ENCODE measurements around the gene JAM2.
"Not testable (repeated sequence)": the region's sequence is repeated elsewhere in the genome, so short reads cannot be mapped to it uniquely, and the experiment has no call there.

The JAM2 gene

DNA sequence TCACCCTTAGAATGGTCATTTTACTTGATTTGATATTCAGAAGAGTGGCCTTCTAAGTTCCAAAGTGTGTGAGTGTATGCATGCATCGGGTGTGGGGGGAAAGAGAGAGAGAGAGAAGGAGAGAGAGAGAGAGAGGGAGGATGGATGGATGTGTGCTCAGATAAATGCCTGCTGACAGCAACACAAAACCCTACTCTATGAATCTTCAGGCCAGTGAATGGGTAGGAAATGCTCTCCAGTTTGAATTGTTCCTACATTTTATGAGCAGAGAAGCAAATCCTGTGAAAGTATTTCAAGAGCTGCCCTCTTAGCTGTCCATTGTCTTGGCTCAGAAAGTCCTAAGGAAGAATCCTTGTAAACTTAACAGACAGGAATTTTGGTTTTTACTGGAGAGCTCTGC is 7.4 kb downstream of the JAM2 start:
- DNase-seq (ENCODE audit: low spot score): no peak

DNA sequence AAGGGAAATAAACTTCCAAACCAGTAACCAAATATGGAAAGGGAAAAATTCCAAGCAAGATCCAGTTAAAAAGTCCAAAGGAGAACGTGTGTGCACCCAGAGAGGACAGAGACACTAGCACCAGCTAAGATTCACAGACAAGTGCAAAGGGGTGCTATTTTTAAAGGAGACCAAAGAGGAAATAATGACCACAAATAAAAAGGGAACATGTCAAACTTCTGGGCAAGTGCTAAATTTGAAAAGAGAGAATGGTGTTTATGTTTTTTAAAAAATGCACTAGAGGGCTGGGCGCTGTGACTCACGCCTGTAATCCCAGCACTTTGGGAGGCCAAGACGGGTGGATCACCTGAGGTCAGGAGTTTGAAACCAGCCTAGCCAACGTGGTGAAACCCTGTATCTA is 8.6 kb downstream of the JAM2 start:
- no peak for DNase-seq (ENCODE audit: low spot score)

DNA sequence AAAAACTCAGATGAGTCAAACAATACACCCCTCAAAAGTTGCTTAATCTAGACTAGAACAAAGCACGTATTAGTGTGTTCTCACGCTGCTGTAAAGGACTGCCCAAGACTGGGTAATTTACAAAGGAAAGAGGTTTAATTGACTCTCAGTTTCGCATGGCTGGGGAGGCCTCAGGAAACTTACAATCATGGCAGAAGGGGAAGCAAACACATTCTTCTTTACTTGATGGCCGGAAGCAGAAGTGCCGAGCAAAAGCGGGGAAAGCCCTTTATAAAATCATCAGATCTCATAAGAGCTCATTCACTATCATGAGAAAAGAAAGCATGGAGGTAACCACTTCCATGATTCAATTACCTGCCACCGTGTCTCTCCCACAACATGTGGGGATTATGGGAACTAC is 10.1 kb downstream of the JAM2 start:
- DNase-seq (ENCODE audit: low spot score): no peak

DNA sequence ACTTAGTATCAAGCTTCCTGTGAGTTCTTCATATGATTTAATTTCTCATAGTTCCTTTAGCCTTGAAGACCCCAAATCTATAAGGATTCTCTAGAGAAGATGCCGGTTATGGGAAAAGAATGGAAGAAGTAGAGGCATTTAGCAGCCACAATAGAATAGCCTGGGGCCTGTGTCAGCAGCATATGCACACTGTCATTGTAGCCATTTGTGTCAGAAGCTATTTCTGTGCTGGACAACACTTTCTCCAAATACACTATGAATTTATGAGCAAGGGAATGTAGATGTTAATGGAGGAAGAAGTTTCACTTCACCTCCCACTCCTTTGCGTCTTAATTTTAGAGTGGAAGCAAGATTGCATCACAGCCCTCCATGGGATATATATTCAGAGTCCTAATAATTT is 17.4 kb downstream of the JAM2 start:
- DNase-seq (ENCODE audit: low spot score): no peak

DNA sequence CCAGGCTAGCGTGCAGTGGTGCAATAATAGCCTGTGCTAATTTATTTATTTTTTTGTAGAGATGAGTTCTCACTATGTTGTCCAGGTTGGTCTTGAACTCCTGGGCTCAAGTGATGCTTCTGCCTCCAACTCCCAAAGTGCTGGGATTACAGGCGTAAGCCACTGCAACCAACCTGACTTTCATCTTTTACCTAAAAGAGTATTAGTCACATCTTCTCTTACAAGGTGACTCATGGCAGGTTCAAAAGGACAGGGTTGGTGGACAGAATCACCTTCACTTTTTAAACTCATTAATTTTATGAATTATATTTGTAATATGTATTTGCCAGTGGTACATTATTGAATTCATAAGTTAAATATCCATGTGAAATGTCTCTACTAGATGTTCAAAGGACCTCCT is 18.1 kb downstream of the JAM2 start:
- DNase-seq (ENCODE audit: low spot score): no peak

DNA sequence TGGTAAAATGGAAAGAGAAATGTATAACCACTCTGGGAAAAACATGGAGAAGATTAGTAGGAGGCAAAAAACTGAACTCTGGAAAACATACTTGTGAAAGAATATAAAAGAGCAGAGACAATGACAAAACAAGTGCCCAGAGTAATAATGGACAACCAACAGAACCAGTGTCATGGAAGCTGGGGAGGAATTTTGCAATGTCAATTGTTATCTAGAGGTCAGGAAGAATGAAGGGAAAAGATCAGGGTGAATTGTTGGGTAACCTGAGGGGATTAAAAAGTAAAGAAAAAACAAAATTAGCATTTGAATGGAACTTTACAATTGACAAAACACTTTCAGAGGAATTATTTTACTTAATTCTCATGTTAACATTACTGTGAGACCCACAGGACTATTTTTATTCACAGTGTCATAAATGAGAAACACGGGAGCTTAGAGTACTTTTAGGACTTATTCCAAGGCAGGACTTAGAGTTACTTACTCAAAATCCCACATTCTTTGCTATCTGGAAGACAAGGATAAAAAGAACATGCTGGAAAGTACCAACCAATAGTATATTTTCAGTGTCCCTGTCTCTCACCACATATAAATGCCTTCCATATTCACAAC is 19.5 kb downstream of the JAM2 start:
- DNase-seq (ENCODE audit: low spot score): no peak

DNA sequence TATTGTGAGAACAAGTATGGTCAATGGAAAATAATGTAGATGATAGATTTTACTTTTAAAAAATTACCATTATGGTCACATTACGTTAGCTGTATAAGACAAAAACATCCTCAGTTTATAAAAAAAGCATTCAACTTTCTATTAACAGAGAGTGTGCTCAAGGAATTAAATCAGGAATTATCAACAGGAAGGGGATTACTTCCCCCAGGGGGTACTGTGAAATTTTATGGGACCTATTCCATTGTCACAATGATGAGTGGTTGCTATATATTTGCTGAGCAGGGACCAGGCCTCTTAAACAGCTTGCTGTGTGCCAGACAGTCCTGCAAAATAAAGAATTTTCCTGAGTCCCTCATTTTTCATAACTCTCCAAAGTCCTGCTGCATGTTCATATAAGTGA is 21.2 kb downstream of the JAM2 start:
- DNase-seq (ENCODE audit: low spot score): no peak

DNA sequence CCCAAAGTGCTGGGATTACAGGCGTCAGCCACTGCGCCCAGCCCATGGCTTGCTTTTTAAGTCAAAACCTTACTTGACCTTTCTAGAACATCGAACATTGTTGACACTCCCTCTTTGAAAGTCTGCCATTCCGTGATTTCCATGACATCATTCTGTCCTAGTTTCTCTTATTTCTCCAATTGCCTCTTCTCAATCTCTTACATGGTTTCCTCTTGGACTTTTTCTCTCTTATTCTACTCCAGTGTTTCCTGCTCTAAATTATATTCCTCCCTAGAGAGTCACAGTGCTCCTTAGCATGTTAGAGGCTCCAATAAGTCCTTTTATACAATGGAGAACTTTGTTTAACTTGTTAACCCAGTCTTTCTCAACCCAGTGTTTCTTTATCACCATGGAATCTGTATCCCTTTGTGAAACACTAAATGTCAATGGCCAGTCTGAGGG is 25.5 kb downstream of the JAM2 start:
- DNase-seq (ENCODE audit: low spot score): no peak

DNA sequence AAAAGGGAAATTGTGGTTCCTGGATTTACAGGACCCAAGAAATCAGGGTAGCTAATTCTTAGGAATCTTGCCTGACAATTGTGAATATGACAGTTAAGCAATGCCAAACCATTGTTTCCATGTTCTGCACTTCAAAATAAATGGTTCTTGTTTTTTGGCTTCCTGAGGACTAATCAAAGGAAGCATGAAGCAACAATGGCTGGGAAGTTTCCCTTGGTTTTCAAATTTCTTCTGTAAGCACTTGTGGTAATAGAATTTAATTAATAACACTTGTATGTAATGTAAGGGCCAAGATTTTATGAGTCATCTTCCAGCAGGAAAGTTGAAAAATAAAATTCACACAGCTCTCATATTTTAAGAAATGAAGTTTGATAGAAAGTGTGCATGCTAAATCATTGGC is 31.7 kb downstream of the JAM2 start:
- DNase-seq (ENCODE audit: low spot score): no peak

DNA sequence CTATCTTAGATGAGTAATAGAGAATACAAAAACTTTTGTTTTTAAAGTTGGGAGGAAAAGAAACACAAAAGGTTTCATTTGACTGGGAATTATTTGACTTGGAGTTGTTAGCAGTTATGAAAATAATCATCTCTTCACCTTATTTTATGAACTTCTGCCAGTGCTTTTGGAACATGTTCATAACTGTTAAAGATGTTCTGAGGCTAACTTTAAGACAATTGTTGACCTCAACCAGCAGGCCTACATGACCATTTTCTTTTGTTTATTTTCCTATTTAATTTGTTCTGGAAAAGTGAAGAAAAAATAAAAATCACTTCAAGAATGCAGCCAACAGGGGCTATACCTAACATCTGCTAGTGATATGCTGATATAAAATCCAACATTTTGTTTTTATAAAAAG is 37.4 kb downstream of the JAM2 start:
- no peak for DNase-seq (ENCODE audit: low spot score)

DNA sequence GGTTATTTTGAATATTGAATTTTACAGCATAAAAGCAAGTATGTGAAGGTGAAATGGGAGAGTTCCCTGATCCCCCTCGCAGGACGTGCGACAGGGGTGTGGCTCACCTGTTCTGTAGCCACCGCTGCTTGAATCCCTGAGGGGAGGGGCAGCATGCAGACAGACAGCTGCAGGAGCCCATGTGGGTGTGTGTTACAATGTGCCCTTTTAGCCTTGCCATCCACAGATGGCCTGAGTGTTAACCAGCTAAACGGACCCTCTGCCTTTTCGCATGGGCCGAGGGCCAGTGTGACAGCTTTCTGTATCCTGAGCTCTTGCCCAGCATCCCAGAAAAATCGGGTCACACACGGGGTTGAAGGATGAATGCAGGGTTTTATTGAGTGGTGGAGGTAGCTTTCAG is 43.3 kb downstream of the JAM2 start:
- DNase-seq (ENCODE audit: low spot score): no peak

DNA sequence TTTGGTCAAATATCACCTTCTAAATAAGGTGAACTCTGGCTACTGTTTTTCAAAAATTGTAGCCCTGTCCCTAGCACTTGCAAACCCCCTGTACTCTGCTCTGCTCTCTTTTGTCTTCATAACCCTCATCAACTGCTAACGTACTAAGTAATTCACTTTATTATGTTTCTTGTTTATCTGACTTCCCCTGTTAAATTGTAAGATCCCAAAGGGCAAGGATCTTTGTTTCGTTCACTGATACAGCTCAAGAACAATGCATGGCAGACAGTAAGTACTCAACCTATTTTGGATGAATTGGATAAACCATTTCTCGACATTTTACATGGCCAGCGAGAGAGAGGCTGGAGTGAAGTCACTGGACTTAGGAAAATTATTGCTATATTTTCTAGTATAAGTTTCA is 48.7 kb downstream of the JAM2 start:
- DNase-seq (ENCODE audit: low spot score): no peak

DNA sequence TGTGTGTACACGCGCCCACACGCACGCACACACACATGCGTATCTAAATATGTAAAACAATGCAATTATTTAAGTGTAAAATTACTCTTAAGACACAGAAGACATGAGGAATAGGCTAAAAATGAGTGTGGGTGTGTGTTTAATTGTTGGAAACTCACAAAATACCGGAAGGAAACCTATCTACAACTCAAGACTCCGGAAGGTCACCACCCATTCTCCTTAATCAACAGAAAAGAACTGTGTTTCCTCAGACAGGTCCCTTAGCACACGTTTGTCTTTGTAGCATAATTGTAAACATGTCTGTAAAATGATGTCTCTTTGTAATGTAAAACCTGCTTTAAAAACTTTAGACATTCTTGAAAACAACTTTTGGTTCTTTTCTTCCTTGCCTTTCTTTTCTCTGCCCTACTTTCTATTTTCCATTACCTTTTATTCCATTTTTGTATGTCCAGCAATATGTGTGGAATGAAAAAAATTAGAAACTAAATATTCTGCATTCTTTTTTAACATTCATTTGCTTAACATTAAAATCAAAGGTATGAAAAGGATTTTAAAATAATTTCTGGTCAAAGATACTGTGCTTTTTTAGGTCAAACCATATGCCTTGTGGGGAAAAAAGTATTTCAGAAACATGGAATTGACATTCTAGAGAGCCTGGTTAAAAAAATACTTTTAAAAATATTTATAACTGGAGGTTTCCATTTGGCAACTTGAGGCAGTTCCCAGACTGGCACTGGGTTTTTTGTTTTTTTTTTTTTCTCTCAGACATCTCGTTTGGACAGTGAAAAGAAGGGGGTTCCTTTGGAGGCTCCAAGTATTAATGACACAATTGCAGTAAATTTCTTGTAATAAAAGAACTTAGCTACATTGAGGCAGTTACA is 49.5 kb downstream of the JAM2 start:
- DNase-seq (ENCODE audit: low spot score): no peak

DNA sequence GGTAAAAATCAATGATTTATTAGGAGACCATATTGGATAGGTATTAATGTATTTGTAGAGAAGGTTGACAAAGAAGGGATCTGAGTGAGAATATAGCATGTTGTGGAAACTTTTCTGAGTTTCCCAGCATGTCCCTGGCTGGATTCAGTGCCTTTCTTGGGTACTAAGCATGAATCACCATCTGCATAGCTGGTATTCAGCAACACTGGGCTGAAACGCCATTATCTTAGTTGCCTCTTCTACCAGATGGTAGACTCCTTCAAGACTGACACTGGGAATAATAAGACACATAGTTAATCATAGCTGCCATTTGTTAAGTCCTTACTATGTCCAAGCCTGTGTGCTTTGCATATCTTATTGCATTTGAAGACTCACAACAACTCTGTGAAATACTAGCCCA is 50.2 kb downstream of the JAM2 start:
- no peak for DNase-seq (ENCODE audit: low spot score)

DNA sequence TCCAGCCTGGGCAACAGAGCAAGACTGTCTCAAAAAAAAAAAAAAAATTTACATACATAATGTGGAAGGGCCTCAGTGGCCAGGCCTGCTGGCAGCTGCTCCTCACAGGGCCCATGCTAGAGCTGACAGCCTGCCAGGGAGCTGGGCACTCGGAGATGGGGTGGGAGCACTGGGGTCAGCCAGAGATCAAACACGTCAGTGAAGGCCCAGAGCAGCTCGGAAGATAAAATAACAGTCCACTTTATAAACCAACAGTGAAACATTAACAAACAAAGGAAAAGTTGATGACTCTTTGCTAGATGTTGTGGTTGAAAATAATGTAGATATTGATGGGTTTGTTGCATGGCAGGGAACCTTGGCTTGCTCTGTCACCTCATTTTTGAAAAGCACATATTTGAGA is 52.9 kb downstream of the JAM2 start:
- no peak for DNase-seq (ENCODE audit: low spot score)

DNA sequence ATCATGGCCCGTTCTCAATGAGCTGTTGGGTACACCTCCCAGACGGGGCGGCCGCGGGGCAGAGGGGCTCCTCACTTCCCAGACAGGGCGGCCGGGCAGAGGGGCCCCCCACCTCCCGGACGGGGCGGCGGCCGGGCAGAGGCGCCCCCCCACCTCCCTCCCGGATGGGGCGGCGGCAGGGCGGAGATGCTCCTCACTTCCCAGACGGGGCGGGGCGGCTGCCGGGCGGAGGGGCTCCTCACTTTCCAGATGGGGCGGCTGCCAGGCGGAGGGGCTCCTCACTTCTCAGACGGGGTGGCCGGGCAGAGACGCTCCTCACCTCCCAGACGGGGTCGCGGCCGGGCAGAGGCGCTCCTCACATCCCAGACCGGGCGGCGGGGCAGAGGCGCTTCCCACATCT is 56.4 kb downstream of the JAM2 start:
- DNase-seq (ENCODE audit: low spot score): not testable (repeated sequence)

DNA sequence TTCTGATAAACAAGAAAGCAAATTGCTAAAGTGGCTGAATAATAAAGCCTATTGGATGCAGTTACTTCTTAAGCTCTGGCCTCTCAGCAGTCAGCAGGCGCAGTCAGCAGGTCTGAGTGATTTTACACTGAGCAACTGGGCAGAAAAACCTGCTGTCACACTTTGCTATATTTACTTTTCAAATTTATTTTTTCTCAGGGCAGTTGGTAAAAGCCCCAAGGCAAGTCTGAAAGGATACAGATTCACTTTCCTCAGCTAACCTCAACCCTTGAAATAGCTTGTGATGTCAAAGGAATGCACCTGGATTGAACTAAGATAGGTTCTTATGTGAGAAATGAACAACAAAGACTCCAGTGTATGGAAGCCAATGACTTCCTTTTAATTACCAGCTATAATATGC is 61.7 kb downstream of the JAM2 start:
- DNase-seq (ENCODE audit: low spot score): no peak

DNA sequence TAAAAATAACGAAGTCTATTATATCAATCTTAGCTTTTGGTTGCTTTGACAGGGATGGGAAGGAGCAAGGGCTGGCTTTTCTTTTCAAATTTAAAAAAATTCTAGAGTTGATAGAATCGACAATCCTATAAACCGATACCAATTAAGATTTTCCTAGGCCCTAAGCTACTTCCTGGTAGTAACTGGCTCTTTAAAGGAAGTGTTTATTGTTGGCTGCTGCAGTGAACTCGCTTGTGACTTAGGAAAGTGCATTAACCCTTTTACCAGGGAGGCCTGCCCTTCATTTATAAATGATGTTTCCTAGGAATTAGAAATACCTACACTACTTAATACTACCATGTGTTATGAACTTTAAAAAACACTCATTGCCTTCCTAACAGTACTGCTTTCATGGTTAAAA is 62.5 kb downstream of the JAM2 start:
- DNase-seq (ENCODE audit: low spot score): no peak

DNA sequence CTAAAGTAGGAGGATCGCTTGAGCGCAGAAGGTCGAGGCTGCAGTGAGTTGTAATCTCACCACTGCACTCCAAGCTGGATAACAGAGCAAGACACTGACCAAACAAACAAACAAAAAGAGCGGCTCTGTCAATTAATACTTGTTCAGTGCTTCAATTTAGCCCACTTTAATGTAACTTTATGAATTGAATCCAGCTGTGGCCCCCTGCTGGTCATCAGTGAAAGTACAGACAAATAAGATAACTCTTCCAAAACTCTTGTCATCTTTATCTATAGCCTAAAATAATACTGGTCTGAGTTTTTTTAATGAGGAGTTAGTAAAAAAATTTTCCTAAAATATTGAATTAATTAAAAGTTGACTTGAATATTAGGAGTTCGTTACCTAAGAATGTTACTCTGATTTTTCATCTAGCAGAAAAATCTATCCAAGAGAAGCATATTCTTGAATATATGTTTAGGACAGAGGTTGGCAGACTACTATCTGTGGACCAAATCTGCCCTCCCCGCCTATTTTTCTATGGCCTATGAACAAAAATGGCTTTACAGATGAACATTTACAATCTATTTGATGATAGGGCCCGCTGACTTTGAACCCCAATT is 69.5 kb downstream of the JAM2 start:
- peak; percentile 44 for DNase-seq (ENCODE audit: low spot score)

DNA sequence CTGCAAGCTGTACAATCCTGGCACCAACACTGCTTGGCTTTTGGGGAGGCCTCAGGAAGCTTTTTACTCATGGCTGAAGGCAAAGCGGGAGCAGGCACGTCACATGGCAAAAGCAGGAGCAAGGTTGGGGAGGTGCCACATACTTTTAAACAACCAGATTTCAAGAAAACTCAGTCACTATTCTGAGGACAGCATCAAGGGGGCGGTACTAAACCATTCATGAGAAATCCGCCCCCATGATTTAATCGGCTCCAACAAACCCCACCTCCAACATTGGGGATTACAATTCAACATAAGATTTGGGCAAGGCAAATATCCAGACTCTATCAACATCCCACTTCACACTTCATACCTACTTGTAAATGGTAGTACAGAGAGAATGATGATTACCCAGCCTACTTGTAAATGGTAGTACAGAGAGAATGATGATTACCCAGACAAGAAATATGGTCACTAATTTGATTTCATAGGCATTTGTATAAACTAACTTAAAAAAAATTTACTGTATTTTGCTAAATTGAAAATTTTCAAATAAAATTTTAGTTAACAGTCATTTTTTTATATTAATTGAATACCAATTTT is 70.7 kb downstream of the JAM2 start:
- DNase-seq (ENCODE audit: low spot score): no peak

DNA sequence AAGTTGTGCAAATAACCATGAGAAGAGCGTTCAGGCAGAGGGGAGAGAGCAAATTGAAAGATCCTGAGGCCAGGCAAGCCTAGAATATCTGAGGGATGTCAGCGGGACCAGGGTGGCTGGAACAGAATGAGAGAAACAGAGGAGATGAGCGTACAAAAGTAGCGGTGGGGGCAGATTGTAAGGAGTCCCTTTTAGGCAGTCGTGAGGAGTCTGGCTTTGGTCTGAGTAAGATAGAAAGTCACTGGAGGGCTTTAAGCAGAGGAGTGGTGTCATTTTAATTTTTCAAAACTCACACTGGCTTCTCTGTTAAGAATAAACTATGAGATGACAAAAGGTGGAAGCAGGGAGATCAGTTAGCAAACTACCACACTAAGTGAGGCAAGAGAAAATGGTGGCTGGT is 71.5 kb downstream of the JAM2 start:
- DNase-seq (ENCODE audit: low spot score): no peak

DNA sequence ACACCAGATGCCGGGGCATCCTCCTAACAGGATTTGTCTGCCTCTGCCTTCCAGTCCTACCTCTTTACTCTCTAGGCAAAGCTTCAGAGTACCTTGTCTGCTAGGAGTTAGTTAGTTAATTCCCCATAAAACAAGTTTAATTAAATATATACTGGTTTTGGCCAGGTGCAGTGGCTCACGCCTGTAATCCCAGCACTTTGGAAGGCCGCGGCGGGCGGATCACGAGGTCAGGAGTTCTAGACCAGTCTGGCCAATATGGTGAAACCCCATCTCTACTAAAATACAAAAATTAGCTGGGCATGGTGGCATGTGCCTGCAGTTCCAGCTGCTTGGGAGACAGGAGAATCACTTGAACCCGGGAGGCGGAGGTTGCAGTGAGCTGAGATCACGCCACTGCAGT is 75.0 kb downstream of the JAM2 start:
- not testable (repeated sequence) for DNase-seq (ENCODE audit: low spot score)

All from putamen (tissue), 1 donor.